CD4-positive, alpha-beta T cell treated with Interleukin-1 beta for 1 hour (primary cell): ENCODE data around the gene CD40.
"Not testable (repeated sequence)": the region's sequence is repeated elsewhere in the genome, so short reads cannot be mapped to it uniquely, and the experiment has no call there.

ENCODE experiments used
- DNase-seq, 2 donors: peaks; one replicate each; pipeline ENCODE4 v3.0.0-alpha.2; 2020 to 2022

CD40 gene

GRCh38 chr20:46099491-46100287, 18.4 kb upstream of the CD40 start:
- peak in 1 of 2 donors; percentile 49 for DNase-seq

DNA sequence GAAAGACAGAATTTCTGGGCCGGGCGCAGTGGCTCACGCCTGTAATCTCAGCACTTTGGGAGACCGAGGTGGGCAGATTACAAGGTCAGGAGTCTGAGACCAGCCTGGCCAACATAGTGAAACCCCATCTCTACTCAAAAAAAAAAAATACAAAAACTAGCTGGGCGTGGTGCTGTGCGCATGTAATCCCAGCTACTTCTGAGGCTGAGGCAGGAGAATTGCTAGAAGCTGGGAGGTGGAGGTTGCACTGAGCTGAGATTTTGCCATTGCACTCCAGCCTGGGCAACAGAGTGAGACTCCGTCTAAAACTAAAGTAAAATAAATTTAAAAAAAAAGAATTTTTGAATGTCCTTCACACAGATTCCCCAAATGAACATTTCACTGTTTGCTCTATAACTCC, 17.7 kb upstream of the CD40 start:
- not testable (repeated sequence) for DNase-seq

DNA sequence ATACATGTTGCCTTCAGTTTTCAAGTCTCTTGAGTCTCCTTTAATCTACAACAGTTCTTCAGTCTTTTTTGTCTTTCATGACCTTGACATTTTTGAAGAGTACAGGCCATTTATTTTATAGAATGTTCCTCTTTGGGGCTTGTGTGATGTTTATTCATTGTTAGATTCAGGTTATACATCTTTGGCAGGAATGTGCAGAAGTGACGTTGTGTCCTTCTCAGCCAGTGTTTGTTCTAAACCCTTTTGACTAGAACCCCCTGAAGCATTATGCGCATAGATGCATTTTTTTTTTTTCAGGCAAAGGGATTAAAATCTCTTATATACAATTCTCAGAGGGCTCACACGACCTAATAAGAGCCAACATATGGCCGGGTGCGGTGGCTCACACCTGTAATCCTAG, 17.1 kb upstream of the CD40 start:
- no peak for DNase-seq

DNA sequence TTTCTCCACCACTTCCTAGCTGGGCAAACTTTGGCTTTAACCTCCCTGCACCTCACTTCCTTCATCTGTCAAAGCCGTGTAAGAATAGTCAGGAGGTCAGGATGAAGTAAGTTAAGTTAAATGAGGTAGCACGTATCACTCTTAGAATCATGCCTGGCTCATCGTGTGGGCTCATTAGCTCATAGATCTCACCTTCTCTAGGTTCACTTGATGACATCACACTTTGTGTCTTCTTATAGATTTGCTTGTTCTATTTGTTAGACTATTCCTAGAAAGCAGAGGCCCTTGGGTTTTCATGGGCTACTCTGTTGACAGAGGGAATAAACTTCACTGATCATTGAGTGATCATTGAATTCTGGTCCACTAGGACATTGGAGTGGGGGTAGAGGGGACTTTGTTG, 16.2 kb upstream of the CD40 start:
- no peak for DNase-seq

- no peak for DNase-seq
Measured at GRCh38 chr20:46102940-46103339, 15.2 kb upstream of the CD40 start.

- no peak for DNase-seq
Measured at GRCh38 chr20:46104262-46104661, 13.9 kb upstream of the CD40 start.

- DNase-seq: no peak
Measured at GRCh38 chr20:46107061-46107460, 11.1 kb upstream of the CD40 start.

DNA sequence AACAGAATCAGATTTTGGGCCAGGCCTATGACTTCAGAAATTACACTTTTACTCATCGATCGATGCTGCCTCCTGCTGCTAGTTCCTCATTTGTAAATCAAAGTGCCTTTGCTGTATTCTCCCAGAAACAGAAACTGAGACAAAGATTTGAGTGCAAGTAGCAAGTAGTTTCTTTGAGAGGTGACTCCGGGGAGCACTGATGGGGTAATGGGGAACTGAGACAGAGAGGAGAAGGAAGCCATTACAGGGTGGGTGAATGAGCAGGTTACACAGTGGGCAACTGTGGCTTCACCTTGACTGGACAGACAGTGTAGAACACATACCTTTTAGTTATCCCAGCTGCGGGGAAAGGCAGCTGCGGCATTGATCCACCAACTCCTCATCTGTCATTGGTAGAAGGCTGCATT, 9.7 kb upstream of the CD40 start:
- peak in 1 of 2 donors; percentile 51 for DNase-seq

DNA sequence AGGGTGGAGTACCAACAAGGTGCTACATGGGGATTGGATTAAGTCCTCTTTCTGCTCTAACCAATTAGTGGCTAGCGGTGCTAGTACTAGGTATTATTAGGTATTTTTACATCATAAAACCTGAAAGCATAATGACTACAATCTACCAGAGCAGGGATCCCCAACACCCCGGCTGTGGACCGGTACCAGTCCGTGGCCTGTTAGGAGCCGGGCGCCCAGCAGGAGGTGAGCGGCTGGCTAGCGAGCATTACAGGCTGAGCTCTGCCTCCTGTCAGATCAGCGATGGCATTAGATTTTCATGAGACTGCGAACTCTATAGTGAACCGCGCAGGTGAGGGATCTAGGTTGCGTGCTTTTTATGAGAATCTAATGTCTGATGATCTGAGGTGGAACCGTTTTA, 9.1 kb upstream of the CD40 start:
- no peak for DNase-seq

DNA sequence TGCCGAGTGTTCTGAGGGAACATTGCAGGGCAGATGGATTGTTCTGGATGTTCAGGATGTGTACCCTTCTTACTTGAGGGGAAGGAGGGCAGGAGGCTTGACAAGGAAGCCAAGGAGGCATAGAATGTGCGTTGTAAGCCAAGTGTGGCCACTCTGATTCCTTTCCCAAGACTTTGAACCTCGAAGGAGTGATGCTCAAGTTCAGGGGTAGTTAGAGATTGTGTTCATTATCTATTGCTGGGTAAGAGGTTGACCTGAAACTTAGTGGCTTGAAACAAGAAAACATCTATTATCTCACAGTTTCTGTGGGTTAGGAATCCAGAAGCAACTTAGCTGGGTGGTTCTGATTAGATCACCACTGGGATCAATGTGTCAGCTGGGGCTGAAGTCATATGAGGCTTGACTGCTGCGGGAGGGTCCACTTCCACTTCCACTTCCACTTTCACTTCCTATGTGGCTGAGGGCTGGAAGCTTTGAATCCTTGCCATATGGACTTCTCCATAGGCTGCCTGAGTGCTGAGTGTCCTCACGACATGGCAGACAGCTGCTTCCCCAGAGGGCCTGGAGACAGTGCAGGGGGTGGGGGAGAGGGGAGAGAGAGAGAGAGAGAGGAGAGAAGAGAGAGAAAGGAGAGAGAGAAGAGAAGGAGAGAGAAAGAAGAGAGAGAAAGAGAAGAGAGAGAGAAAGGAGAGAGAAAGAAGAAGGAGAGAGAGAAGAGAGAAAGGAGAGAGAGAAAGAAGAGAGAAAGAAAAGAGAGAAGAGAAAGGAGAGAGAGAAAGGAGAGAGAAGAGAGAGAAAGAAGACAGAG, 6.9 kb upstream of the CD40 start:
- DNase-seq: peak; percentile 26 to 71

GRCh38 chr20:46111836-46112212, 6.3 kb upstream of the CD40 start:
- no peak for DNase-seq

DNA sequence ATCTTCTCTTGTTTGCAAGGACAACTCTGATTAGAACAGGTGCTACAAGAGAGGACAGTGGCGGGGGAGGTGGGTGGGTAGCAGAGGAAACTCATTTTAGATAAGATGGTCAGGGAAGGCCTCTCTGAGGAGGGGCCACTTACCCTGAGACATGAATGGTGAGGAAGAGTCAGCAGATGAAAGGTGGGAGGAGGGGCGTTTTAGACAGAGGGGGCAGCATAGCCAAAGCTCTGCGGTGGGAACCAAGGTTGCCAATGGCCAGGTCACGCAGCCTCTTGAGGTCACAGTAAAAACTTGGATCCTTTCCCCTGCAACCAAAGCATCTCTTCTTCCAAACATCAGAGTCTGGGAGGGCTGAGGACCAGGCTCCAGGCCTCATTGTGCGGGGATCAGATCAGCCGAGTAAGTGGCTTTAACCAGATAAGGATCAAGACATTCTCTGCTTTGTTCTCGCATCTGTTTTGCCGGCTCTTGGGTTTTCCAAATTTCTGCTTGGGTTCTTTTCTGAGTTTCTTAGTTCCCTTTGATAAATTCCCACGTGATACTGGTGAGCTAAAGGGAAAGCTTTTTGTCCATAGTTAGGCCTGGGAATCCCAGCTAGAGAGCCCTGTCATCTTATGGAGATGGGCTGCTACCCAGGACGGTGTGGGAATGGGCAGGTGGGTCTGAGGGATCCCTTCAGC, 5.5 kb upstream of the CD40 start:
- DNase-seq: no peak

DNA sequence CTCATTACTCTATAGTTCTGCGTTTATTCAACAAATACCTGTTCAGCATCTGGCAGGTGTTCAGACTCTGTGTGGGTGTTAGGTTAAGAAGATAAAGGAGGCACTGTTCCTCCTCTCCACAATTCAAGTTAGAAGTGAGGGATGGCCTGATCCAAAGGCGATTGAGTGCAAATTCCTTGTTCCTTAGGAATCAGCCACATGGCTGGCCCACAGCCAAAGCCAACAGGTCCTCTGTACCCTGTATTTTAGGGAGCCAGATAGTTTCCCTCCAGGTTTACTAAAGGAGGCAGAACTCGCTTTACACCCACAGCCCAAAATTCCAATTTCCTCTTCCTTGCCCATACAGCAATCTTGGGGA, 5.0 kb upstream of the CD40 start:
- no peak for DNase-seq

DNA sequence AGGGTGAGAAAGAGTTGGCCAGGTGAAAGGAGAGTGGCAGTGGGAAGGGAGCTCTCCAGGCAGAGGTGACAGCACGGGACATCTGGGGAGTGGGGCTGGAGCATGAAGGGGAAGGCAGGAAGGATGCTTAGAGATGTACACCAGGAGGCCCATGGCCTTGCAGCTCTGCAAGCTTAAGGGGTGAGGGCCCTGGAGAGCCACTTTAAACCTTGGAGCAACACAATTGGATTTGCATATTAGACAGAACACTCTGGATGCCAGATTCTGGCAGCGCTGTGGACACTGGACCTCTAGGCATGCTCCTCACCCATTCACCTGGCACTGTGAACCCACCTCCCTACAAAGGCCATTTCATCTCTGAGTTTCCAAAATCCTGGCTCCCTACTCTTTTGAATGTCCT, 3.7 kb upstream of the CD40 start:
- DNase-seq: no peak

DNA sequence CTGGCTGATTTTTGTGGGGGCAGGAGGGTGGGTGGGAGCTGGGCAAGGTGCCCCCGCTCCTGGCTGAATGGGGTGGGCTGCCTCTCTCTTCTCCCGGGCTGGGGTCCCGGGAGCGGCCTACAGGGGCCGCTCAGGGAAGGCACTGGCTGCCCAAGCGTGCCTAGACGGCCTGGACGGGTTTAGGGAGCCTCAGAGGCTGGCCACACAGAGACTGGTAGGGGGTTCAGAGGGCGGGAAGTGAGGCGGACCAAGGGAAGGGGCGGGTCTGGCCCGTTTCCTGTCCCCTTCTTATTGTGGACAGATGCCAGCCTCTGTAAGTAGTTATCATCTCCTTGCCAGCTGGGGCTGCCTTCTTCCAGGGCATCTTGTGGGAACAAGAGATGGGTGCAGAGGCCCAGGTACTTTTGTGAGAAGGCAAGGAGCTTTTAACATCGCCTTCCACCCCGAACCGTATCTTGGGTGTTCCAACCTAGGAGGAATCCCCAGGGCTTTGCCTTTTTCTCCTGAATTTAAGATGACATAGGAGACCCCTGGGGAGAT, 437 bp downstream of the CD40 start:
- peak; percentile 4 to 39 for DNase-seq

DNA sequence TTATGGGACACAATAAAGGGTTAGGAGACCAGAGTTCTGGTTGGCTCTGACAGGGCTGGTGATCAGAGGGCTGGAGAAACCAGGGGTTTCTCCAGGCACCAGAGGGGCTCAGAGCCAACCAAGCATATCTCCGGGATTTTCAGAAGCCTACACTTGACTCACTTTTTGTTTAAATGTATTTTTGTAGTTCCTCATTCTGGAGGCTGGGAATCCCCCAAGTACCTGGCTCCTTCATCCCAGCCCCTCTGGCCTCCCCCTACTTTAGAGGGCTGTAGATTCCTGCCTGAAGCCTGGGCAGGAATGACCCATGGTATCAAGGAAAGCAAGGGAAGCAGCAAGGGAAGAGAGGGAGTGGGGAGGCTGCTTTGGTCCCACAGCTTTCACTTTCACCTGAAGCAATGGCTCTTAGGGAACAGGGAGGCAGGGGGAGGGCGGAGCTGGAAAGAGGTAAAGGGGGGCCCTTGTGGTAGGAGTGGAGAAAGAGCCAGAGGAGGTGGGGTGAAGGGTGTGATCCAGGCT, 973 bp downstream of the CD40 start:
- DNase-seq: peak in 1 of 2 donors; percentile 54

DNA sequence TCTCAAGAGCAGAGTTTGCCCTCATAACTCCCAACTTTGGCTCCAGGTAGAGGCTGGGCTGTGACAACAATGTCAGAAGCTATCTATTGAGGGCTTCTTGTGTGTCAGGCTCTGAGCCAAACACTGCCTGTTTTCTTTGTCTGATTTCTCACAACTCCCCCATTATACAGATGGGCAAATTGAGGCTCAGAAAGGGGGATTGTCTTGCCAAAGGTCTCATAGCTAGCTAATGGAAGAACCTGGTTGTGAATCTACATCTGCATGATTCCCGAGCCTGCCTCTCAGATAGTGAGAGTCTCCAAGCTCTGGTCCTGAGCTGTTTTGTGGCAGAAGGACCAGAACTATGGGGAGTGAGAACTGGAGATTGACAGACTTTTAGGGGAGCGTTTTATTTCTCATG, 1.4 kb downstream of the CD40 start:
- no peak for DNase-seq

DNA sequence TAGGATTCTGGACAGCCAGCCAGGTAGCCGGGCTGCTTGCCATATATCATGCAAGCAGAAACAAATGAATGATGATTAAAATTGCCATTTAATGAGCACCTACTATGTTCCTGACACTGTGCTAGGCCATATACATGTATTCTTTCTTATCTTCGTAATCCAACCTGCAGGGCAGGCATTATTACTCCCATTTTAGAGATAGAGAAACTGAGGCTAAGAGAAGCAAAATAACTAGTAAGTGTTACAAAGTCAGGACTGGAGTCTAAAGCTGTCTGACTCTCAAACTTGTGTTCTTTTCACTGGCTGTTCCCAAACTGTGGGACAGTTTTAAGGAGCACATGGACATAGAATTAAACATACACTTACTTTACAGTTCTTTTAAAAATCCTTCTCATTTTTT, 2.0 kb downstream of the CD40 start:
- no peak for DNase-seq

GRCh38 chr20:46121184-46121930, 3.2 kb downstream of the CD40 start:
- no peak for DNase-seq

- no peak for DNase-seq
Measured at GRCh38 chr20:46122071-46122470, 4.0 kb downstream of the CD40 start.

DNA sequence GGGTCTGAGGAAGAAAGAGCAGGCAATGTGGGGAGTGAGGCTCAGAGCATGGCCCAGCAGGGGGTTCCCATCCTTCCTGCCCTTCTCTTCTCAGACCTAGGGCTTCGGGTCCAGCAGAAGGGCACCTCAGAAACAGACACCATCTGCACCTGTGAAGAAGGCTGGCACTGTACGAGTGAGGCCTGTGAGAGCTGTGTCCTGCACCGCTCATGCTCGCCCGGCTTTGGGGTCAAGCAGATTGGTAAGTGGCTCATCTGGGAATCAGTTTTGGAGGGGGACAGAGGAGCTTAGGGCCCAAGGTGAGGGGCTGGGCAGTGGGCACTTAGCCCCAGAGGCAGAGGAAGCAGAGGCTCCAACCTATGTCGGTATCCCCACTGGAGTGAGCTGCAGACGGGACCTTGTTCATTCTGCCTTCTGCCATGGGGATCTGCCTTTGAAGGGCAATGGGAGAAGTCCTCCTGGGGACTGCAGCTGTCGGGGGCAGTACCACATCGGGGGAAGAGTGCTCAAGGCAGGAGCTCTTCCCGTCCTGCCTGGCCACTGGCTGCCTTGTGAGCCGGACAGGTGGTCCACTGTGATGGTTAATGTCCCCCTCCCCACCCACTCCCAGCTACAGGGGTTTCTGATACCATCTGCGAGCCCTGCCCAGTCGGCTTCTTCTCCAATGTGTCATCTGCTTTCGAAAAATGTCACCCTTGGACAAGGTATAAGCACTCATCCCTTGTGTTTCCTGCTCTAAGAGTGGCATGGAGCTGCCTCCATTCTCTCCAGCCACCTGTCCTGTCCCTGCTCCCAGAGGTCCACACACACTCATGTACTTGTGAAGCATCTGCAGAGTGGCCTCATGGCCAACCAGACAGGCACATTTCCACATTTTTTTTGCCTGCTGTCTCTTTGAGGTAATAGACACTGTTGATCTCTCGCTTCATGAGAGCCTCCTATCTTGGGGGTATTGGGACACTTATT, 4.7 kb downstream of the CD40 start:
- no peak for DNase-seq
